DMS53 treated with DMSO at 0.1 percent for 48 hours (cell line): Measurements from ENCODE around the gene TMEM62.

Source experiments
- DNase-seq: peaks from one replicate; lab custom pipeline; 2025; ENCODE audit not compliant: unreplicated experiment; lab: John Stamatoyannopoulos, UW

TMEM62 gene

DNA sequence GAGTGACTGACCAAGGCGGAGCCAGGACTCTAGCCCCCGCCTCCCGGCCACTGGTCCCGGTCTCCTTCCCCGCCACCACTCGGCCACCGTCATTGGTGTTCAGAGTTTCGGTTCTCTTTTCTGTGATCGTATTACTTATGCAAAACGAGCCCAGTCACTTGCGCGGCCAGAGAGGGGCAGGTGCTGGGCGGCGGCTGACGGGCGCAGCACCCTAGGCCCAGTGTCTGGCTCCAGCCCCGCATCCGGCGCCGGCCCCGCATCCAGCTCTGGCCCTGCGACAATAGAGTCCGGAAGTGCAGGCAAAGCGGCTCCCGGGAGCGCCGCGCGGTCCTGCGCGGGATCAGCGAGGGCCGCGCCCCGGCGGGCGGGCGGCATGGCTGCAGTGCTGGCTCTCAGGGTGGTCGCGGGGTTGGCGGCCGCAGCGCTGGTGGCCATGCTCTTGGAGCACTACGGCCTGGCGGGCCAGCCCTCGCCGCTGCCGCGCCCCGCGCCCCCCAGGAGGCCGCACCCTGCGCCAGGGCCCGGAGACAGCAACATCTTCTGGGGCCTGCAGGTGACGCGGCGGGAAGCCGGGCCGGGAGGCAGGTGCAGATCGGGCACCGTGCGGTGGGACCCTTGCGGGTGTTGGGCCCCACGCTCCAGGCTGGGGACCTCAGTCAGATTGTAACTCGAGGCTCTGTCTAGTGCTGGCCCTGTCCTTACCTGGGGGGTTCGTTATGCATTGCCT lies at the start of gene TMEM62:
Gene TMEM62 (plus strand): TSS at position 157 of the 727 bp plus-strand sequence. CDS start 217 bp downstream, at position 374.
- DNase-seq, result peak; percentile 86

GRCh38 chr15:43085921-43086320 lies 47.5 kb upstream of the TMEM62 start:
- no peak for DNase-seq

GRCh38 chr15:43086551-43086950 lies 46.8 kb upstream of the TMEM62 start:
- no peak for DNase-seq

GRCh38 chr15:43091859-43092258 lies 41.5 kb upstream of the TMEM62 start:
- DNase-seq, result no peak

GRCh38 chr15:43093026-43093425 lies 40.4 kb upstream of the TMEM62 start:
- DNase-seq, result no peak

GRCh38 chr15:43094416-43095030 lies 38.9 kb upstream of the TMEM62 start:
- no peak for DNase-seq

DNA sequence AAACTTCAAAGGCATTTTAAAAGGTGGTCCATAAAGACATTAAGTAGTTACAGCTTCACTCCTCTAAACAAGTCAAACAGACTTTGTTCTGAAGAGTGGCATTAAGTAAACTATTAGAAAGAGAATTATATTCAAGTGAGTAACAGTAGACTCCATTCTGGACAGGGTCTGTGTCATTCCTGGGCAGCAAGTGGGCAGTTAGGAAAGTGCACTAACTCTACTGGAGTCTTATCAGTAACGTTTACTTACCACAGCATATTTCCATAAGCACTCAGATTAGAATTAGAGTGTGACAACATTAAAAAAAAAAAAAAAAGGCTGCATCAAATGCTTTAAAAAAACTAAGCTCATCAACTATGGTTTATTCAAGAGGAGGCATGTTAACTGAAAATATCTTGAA lies 38.1 kb upstream of the TMEM62 start:
- DNase-seq, result no peak

DNA sequence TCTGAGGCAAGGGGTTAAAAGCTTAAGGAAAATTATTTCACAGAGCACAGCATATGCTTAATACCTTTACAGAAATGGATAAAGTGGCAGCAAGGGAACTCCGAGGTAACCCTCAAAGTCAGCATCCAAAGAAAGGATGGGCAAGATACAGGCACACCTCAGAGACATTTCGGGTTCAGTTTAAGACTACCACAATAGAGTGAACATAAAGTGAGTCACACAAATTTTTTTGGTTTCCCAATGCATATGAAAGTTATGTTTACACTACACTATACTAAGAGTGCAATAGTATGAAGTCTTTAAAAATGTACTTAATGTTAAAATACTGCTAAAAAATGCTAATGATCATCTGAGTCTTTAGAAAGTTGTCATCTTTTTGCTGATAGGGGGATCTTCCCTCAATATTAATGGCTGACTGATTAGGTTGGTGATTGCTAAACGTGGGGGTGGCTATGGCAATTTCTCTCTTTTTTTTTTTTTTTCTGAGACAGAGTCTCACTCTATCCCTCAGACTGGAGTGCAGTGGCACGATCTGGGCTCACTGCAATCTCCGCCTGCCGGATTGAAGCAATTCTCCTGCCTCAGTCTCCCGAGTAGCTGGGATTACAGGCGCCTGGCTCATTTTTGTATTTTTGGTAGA lies 37.6 kb upstream of the TMEM62 start:
- DNase-seq, result no peak

DNA sequence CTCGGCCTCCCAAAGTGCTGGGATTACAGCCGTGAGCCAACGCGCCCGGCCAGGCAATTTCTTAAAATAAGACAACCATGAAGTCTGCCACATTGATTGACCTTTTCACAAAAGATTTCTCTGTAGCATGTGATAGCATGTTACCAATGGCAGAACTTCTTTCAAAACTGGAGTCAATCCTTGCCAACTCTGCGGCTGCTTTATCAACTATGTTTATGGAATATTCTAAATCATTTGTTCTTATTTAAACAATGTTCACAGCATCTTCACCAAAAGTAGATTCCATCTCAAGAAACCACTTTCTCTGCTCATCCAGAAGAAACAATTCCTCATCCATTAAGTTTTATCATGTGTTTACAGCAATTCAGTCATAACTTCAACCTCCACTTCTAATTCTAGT lies 37.0 kb upstream of the TMEM62 start:
- no peak for DNase-seq

DNA sequence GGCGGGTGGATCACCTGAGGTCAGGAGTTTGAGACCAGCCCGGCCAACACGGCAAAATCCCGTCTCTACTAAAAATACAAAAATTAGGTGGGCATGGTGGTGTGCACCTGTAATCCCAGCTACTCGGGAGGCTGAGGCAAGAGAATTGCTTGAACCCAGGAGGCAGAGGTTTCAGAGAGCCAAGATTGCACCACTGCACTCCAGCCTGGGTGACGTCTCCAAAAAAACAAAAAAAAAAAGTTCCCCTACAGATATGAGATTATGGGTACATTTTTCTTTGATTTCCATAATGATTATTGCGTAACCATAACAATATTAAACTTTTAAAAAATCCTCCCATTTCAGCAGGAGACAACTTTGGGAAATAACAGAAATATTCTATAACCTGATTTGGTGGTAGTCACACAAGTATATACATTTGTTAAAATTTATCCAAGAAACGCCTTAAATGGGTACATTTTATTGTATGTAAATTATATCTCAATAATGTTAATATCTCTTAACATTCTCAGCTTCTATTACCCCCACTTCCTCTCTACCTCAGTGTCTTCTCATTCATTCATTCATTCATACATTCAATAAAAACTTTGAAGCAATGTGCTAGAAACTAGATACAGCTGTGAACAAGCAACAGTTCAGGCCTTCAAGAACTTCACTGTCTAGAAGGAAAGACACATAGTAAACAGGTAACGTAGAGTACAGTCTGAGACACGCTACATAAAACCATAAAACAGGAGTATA lies 34.1 kb upstream of the TMEM62 start:
- DNase-seq, result no peak

DNA sequence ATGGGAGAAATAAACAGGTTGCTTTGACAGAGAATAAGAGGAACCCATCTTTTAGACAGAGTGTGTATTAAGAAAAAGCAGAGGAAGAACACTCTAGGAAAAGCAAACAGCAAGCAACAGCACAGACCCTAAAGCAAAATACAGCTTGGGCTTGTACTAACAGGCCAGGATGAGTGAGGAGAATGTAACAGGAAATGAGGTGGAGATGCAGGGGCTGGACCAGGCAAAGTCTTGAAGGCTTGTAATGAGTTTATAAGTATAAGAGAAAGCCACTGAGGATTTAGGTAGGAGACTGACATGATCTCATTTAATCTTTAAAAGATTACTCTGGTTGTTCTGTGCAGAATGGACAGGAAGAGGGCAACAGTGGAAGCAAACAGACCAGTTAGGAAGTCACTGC lies 32.4 kb upstream of the TMEM62 start:
- no peak for DNase-seq

- no peak for DNase-seq
Measured at GRCh38 chr15:43102187-43102586, 31.2 kb upstream of the TMEM62 start.

DNA sequence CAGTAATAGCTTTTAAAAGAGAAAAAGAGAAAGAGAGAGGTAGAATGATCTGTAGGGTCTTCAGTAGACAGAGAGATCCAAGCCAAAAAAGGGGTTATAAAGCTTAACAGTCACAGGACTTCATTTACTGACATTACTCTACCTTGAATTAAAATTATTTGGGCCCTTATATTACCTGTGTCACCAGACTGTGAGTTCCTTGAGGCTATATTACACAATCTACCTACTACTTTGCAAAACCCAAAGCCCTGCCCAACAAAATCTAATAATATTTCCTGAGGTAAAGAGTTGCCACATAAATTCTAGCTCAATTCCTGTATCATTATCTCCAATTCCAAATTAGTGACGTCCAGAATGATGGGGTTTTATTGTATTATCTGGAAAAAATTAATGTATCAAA lies 29.5 kb upstream of the TMEM62 start:
- DNase-seq, result no peak

DNA sequence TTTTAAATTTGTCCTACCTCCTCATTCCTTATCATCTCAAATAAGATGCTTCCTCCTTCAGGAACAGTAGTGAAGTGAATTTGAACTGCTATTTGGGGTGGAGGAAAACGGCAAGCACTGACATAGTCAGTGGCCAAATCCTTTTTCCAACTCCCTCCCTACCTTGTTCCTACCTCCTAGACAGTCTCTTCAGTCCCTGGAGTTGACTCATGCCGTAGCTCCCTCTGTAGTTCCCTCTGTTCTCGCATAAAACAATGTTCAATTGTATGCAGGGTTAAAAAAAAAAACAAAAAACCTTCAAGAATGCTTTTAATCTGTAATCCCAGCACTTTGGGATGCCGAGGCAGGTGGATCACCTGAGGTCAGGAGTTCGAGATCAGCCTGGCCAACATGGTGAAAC lies 29.0 kb upstream of the TMEM62 start:
- DNase-seq, result no peak

- DNase-seq, result no peak
Measured at GRCh38 chr15:43105077-43105736, 28.2 kb upstream of the TMEM62 start.

DNA sequence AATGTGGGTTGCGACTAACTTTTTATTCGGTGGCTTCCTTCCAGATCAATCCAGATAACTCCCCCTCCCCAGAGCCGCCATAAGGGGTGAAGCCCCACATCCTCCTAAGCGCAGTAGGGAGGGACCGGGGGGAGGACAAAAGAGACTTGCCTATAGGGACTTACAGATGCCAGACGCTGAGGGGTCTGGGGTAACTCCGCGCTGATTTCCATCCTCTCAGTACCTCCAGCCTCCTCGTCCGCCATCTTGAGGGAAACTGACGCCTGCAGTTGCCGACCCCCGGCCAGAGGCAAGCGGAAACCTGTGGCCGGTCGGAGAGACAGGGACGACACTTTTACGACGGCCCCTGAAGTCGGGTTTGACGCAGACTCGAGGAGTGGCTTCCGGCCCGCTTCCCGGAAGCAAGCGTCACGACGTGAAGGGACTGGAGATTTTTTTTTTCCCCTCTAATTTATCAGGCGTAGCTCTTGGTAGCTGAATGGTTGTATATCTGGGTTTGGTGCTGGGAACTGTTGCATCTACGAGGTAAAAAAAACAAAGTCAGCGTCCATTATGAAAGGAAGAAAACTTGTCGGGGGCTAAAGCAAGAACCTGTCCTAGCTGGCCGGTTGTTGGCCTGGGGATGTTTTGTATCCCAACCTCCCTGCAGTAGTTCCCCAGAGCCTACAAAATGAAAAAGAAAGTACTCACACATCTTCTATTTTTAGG lies 27.5 kb upstream of the TMEM62 start, which contains the start of gene UBR1:
Gene UBR1 (minus strand): TSS at position 261 of the 708 bp plus-strand sequence. CDS start 16 bp downstream, at position 245.
- peak; percentile 57 for DNase-seq

GRCh38 chr15:43106486-43106829 lies 26.9 kb upstream of the TMEM62 start:
- DNase-seq, result no peak

DNA sequence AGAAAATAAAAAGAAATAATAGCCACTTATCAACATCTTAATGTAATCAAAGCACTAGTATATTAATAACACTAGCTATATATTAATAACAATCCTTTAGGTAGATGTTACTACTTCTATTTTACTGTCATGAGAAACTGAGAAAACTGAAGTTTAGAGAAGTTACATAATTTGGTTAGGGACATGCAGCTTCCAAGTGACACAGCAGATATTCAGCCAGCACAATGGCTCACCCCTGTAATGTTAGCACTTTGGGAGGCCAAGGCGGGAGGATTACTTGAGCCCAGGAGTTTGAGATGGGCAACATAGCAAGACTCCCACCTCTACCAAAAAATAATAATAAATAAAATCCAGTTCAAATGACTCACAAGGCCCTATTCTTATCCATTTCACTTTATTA lies 25.6 kb upstream of the TMEM62 start:
- no peak for DNase-seq

GRCh38 chr15:43111354-43111753 lies 22.0 kb upstream of the TMEM62 start:
- no peak for DNase-seq

DNA sequence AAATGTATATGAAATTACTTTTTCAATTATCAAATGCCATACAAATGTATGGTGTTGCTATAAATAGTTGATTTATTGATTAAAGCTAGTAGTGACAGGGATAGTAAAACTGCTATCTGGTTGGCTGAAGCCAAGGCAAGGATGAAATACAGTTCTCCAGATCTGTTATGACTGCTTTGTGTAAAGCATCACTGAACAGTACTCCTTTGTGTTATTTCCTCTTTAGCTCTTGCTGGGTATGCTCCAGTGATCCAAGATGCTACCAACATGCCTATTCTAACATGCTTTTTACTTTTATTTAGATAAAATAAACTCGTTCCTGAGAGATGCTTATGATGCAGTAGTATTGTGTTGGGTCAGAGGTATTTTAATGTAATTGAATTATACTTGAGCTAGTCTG lies 15.1 kb upstream of the TMEM62 start:
- no peak for DNase-seq
